ENCODE data around the gene FRMD4A.
"Not testable (repeated sequence)": the region's sequence is repeated elsewhere in the genome, so short reads cannot be mapped to it uniquely, and the experiment has no call there.

FRMD4A gene

DNA sequence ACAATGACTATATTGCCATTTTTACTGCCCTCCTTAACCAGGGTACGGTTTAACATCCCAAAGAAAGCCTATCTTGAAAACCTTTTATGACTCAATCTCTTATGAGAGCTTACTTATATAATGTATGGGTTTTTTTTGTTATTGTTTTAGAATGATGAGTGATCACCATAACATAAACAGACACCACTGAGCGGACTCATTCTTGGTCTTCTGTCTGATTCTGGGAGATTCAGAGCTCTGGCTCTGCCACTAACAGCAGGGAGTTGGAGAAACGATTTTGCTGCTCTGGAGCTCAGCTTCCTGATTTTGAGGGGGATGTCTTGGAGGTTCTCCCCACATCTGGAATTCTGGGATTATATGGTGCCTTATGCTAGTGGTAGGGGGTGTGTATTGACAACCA, 244.1 kb downstream of the FRMD4A start:
- DNase-seq, result no peak

DNA sequence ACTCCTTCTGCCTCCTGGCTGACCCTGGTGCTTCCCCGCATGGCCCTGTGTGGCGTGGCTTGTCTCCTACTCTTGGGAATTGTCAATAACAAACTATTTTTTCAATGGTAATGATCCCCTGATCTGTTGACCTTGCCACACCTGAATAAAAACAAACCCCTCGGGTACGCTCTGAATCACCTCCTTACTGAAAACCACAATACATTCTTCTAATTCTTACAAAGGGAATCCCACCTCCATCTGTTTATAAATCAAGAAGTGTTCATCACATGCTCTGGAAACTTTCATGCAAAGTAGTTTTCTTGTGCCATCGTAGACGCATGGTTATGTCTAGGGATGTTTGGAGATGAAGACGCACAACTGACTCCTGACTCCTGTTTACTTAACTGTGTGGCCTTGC, 245.8 kb downstream of the FRMD4A start:
- DNase-seq, result no peak

DNA sequence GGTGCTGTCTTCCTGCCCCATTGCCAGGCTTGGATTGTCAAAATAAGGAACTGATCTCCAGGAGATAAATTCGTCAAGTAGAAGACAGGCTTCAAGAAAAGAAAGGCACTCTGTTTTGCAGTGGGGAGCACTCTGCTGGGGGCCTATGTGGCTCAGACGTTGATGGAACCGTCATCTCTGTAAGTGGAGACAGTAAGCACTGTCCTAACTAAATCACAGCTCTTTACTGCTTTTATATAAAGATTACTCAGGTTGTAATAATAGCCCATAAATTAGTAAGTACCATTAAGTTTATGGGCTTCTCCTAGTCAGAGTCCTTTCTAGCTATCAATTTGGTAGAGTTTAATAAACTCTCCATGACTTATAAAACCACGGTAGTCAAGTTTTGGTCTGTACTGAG, 249.9 kb downstream of the FRMD4A start:
- DNase-seq, result no peak

DNA sequence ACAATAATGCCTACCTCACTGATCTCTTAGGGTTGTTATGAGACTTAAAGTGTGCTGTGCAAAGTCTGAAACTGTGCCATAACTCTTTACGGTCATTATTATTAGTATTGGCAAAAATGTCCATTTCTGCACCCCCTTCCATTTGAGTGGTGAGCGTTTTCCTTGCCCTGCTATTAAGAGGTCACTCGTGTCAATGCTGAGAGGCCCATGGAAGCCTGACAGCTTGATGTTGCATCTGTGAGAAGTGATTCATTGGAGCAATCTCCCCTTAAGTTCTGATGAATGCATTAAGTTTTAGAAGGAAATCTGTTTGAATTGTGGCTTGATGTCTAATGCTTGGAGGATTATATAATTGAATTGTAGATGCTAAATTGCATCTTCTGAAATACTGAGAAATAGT, 253.3 kb downstream of the FRMD4A start:
- no peak for DNase-seq

DNA sequence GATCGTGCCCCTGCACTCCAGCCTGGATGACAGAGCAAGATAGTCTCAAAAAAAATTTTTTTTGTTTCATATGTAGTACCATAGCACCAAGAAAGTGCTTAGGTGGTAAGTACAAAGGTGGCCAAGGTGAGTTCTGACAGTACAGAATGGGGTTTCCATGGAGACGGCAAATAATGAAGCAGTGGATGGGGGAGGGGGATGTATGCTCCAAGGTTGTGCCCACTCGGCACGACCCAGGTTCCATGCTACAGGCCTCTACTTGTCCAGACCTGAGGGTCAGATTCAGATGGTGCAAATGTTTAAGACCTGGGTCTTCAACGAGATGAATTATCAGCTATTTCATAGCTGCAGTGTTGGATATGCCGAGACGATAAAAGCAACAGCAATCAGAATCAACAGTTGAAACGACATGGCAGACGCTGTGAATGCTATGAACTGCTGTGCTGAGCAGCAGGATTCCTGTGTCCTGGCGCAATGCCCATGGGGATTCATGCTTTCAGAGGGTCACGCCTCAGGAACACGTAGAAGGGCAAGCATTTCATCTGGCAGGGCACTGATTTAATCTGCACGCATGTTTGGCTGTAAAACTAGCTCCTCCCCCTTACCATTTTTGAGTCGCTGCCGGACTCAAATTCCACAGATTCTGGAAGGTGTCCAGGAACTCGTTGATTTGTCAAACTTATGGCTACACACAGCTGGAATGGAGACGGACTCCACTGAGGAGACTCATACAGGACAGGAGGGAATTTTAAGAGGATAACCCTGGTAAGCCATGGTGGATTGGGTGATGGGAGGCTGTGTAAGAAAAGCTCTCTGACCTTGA, 256.5 kb downstream of the FRMD4A start:
- DNase-seq, result no peak

DNA sequence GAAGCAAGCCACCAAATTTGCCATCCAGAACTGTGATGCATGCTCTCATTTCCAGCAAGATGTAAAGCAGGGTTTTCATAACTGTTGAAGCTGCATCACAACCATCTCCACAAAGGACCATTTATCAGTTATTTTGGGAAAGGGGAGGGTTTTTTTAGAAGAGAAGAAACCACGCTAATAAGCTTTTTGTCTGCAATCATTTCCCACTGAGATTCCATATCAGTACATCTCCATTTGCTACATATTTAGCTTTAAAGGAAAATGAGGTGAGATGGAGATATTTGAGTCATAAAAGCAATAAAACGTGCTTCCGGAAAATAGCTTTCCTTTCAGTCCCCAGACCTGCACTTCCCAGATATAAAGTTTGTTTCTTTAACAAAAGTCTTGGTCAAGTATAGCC, 258.2 kb downstream of the FRMD4A start:
- DNase-seq, result no peak

DNA sequence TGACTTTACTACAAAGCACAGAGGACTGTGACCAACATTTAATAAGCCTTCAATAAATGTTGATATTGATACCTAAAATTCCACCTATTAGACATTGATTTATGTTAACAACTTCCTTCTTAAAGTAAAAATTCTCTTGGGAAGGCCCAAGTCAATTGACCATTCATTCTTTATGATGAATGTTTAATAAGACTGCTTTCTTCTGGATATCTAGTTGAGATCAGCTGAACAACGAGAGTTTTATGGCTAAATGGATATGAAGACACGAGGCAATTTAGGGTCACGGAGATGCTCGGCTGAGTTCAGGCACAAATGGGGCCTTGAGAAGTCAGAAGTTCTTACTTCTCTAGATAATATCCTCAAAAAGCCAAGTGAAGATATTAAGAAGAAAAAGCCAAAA, 258.8 kb downstream of the FRMD4A start:
- no peak for DNase-seq

DNA sequence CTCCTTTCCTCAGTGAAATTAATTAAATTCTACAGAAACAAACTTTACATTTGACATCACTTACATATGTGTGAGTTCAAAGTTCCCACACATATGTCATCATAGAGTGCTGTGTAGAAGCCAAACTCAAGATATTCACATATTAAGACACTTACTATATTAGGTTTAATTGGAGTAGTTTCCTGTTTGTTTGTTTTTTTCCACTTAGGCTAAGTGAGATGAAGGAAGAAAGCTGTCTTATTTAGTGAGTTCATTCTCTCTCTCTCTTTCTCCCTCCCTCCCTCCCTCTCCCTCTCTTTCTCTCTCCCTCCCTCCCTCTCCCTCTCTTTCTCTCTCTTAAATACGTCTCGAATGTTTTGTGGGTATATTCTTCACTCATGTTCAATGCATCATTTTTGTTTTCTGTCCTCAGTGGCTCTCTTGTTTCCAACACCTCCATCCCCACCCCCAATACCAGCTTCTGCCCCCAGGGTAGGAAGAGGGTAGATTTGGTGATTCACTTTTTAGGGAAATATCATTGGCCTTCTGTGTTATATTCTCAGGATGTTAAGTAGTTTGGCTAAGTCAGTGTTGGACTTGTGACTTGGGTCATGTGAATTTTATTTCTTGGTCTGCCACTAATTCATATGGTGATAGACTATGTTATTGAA, 262.0 kb downstream of the FRMD4A start:
- no peak for DNase-seq

DNA sequence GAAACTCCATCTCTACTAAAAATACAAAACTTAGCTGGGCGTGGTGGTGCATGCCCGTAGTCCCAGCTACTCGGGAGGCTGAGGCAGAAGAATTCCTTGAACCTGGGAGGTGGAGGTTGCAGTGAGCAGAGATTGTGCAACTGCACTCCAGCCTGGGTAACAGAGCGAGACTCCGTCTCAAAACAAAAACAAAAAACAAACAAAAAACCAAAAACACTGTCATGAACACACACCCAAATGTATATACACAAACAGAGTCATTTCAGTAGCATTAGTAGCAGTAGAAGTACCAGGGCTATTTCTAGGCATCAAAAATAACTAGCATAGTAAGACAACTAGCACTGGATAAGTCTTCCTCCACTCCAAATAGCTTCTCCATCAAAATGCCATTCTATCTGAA, 263.1 kb downstream of the FRMD4A start:
- DNase-seq, result not testable (repeated sequence)

DNA sequence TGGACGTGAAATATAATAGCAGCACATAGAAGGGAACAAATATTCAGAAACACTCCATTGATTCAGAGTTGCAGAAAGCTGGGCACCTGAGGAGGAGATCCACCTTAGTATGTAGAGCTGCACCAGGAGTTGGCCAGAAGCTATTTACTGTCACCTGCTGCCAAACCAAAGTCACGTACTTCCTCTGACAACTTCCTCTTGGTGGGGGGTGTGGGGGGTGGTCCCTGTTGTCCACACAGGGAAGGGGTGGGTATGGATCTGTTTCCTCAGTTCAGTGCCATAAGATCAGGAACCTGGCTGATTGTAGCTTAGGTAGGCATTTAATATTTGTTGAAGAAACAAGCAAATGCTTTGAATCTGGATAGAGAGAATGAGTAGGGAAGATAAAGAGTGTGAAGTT, 264.6 kb downstream of the FRMD4A start:
- DNase-seq, result no peak

DNA sequence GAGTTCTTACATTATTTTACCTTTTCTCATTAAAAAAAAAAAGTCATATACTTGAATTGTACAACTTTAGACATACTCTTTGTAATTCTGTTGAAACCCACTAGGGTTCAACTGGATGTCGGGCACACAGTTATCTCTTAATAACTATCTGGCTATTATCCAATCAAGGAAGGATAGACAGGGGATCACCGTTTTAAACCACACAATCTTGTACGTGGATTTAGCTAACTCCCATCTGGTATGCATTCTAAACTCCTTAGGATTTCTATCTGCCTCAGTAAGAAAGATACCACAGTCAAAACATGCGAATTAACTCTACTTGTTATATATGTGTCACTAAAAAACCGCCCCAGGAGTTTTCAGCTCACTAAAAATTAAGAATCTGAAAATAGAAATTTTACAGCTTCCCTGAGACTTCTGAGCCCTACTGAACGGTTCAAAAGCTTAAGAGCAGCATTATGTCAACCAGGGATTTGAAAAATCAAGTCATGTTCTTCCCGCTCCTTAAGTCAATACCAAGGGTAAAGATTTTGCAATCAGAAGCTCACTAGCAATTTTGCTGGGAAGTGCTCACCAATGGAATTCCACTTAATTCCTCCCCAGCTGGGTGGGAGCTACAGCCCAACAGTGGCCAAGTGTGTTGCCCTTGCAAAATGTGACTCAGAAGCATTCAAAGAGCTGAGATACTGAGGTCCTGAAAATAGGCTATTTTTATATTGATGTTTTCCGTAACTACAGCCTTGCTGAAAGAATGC, 267.0 kb downstream of the FRMD4A start:
- peak; percentile 74 for DNase-seq

DNA sequence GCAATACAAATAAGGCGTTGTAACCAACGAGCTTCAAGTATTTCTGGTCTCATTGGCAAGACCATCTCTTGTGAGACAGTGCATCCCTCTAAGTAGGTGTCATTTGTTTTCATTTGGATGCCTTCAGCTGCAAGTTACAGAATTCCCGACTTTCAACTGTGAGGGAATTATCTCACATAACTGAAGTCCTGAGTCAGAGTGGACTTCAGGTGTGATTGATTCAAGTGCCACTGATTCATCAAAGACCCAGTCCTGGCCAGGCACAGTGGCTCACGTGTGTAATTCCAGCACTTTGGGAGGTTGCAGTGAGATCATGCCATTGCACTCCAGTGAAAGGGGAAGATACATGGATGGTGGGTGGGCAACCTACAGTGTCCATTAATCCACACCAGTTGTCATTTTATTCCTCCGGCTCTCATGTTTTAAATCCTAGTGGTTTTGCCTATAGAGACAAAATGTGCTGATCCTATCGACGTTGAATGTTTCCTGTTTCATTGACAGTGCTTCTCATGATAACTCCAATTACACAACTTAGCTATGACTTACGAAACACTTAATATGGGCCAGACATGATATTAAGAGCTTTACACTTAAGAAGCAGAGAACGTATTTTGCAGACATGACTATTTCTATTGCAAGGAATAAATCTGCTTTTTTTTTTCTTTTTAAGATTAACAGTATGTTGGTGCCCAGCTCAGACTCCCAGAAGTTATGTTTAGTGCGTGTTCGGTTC, 268.0 kb downstream of the FRMD4A start:
- peak; percentile 63 for DNase-seq

DNA sequence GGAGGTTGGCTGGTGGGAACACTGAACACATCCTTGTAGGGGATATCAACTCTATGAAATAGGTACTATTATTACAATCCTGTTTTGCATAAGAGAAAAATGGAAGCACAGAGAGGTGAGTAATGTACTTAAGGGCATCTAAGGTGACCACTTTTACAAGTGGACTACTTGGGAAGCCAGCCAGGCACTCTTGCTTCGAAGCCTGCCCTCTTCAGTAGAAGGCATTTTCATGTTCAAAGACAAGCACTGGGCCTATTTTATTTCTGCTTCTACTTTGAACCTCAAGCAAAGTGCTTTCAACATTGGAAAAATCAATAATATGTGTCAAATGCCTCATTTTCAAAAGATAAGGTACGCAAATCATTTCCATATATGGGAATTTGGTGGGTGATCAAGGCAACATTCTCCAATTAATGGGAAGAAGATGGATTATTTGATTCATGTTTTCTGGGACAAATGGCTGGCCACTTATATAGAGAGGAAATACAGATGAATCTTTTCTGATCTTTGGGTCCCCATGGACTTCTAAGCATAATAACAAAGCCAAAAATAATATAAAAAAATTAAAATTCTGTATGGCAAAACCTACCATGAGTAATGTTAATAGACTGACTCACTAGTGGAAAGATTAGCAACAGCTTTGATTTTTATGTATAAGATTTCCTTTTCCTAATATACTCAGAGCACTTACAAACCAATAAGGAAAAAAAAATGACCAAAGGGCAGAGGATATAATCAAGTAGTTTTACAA, 270.2 kb downstream of the FRMD4A start:
- DNase-seq, result no peak

DNA sequence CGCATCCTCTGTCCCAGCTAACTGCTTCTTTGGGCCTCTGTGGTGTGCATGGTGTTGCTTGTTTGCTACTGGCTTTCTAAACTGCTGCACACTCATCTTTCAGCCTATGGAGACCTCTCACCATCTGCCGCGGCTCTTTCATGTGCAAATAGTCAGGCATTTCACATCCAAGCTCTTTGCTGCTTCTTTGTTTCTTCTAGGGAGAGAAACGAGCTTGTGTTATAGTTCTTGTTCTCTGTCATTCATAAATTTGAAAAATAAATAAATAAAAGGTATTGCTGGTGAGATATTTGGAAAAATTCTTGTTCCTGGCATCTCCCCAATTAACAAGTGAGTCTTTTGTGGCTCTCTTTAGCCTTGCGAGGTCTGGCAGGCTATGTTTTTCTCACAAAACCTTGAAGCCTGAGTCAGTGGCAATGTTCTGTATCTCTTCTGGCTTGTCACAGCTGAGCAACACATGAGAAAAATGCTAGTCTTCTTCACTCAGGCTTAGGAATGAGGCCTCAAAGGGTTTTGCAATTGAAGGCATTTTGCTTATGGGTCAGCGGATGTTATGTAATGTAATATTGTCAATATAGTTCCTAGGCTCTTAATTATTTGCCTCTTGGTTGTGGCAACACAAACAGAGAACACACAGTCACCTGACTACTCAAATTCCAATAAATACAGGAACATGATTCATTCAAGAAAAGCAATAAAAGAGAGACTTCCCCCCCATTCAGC, 274.0 kb downstream of the FRMD4A start:
- DNase-seq, result peak; percentile 66

DNA sequence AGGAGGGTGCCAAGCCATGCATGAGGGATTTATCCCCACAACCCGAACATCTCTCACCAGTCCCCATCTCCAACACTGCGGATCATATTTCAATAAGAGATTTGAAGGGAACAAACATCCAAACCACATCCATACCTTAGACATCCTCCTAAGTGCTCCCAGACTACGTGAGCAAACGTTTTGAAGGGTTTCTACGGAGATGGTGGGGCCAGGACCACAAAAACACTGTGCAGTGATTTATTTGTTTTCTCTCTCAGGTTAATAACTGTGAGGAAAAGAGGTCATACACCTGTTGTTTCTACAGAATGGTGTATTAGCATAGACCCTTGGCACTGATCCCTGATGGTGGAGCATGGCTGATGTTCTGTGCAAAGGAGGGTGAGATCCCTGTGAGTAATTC, 277.8 kb downstream of the FRMD4A start:
- no peak for DNase-seq

DNA sequence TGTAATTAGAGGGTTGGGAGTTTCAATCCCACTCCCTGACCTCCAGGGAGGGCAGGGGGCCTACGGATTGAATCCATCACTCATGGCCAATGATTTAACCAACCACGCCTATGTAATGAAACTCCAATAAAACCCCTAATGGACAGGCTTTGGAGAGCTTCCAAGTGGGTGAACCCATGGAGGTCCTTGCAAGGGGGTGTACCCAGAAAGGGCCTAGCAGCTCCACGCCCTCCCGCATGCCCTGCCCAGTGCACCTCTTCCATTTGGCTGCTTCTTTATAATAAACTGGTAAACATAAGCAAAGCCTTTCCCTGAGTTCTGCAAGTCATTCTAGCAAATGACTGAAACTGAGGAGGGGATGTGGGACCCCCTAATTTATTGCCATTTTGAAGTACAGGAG, 280.1 kb downstream of the FRMD4A start:
- DNase-seq, result no peak

DNA sequence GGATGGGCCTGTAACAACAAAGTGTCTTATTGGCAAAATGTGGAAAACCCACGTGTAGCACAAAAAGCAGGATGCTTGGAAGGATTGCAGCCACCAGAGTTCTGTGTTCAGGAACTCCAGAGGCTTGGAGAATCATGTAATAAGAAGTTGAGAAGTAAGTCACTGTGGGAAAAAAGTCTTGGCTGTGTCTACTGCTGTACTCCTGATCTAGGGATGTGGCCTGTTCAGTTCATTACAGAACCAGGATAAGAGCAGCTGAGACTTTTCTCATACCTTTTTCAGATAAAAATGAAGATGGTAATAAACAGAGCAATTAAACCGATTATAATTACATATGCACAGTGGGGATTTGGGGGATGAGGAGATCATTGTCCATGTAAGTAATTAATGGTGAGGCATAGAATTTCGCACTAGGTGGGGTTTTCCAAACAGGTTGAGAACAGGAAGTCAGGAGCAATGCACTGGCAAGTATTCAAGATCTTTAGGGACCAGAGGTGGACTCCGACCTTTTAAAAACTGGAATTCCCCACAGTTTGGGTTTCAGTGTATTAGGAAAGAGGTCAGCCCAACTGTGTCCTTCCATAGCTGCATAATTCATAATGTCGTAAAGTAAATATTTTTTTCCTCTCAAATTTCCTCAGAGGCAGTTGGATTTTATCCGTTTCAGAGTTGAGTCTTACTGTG, 281.7 kb downstream of the FRMD4A start:
- no peak for DNase-seq

DNA sequence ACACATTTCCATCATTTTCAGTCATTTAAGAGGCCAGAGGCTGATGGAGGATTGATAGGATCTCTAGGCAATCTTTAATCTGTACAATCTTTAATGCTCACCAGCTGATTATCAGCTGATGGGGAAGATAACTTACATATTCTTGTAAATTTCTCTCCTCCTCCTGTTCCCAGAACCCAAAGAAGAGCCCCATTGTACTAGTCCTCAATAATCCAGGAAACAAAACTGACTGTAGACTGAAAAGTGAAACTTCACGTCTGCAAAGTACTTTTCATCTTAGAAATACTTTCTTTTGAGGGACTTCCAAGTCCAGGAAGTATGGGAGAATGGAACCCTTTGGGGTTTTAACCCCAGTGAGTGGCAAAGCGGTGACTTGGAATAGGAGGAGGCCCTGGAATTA, 283.3 kb downstream of the FRMD4A start:
- DNase-seq, result no peak

DNA sequence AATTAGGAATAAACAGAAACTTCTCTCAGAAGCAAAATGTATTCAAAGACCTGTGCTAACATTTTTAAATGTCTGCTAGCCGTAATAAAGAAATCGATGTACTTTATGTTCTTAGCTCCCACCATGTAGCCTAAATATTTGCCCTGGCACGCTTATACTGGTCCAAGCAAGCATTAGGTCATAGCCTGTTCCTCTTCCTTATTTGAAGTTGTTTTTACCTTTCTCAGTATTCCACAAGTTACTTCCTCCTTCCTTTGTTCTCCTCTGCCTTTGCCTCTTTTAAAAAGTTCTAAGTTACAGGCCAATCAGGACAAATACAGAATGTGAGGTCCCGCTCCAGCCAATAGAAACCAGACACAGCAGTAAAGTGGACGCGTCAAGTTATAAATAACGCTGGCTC, 288.7 kb downstream of the FRMD4A start:
- DNase-seq, result not testable (repeated sequence)

DNA sequence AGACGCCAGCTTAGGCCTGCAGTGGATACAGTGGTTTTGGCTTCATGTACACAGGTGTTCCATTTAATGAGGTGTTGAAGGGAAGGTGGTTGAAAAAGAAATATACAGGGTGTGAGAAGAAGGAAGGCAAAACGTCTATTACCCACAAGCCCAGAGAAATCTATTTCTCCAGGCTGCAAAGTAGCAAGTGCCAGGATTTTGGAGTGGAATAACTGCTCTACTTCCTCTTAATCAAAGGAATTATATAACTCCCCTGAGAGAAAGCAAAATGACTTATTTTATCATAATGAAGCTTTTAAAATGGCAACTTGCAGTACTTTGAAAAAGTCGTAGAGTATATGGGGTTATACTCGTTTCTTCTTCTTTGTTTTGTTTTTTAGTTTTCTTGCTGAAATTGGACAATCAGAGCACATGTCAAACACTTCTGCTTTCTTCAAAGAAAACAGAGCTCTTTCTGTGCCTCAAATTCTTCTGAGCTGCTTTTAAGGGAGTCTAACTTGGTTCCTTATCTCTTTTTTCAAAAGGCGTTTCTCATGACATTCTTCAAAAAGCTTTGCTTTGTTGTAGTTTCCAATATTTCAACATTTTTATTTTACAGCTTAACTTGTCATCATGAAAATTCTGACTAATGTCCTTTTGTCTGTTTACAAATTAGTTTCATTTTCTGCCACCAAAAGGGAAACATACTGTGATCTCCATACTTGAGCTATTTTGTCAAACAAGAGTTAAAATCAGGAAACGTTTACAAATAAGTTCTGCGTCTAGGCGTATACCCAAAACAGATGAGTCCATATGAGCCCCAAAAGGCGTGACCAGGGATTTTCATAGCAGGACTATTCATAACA, 289.7 kb downstream of the FRMD4A start:
- DNase-seq, result no peak
